C1 segment of cervical spinal cord (tissue), 14 donors: ENCODE results near the gene CSTF1.
A peak's percentile ranks its signal among the peaks of the same experiment; 100 is the strongest.

Experiments
- DNase-seq, 14 donors: peaks; one replicate each; lab custom pipeline; 2025; lab: John Stamatoyannopoulos, UW

The CSTF1 gene

GRCh38 chr20:56427797-56428196 lies 35.4 kb downstream of the CSTF1 start:
- DNase-seq = no peak

GRCh38 chr20:56428410-56428809 lies 36.0 kb downstream of the CSTF1 start:
- no peak for DNase-seq

GRCh38 chr20:56428881-56429280 lies 36.4 kb downstream of the CSTF1 start:
- DNase-seq = no peak

GRCh38 chr20:56429502-56429901 lies 37.1 kb downstream of the CSTF1 start:
- no peak for DNase-seq

- no peak for DNase-seq
Observed at GRCh38 chr20:56429941-56430340, 37.5 kb downstream of the CSTF1 start.

GRCh38 chr20:56430461-56430860 lies 38.0 kb downstream of the CSTF1 start:
- DNase-seq = no peak

- DNase-seq = no peak
Observed at GRCh38 chr20:56430957-56431356, 38.5 kb downstream of the CSTF1 start.

GRCh38 chr20:56431471-56431870 lies 39.0 kb downstream of the CSTF1 start:
- no peak for DNase-seq

GRCh38 chr20:56433221-56433879 lies 40.9 kb downstream of the CSTF1 start:
- no peak for DNase-seq

GRCh38 chr20:56433880-56434255 lies 41.4 kb downstream of the CSTF1 start:
- no peak for DNase-seq

- no peak for DNase-seq
Observed at GRCh38 chr20:56437196-56437960, 44.9 kb downstream of the CSTF1 start.

GRCh38 chr20:56438284-56438683 lies 45.8 kb downstream of the CSTF1 start:
- DNase-seq = no peak

GRCh38 chr20:56439771-56440291 lies 47.4 kb downstream of the CSTF1 start:
- DNase-seq = peak in 2 of 14 donors; percentile 1 to 6

GRCh38 chr20:56440346-56441007 lies 48.0 kb downstream of the CSTF1 start:
- DNase-seq = no peak

GRCh38 chr20:56442389-56443365 lies 50.2 kb downstream of the CSTF1 start:
- DNase-seq = no peak

GRCh38 chr20:56443654-56444540 lies 51.5 kb downstream of the CSTF1 start:
- DNase-seq = no peak

- DNase-seq = no peak
Observed at GRCh38 chr20:56445130-56445529, 52.7 kb downstream of the CSTF1 start.

GRCh38 chr20:56445540-56445939 lies 53.1 kb downstream of the CSTF1 start:
- DNase-seq = no peak

- no peak for DNase-seq
Observed at GRCh38 chr20:56447227-56447626, 54.8 kb downstream of the CSTF1 start.

- DNase-seq = no peak
Observed at GRCh38 chr20:56449459-56449858, 57.0 kb downstream of the CSTF1 start.
